Measurements from ENCODE around the gene OSBPL5.

Gene OSBPL5

GRCh38 chr11:3189196-3189843 lies 24.2 kb upstream of the OSBPL5 start:
- TF ChIP-seq, protein P1, sequence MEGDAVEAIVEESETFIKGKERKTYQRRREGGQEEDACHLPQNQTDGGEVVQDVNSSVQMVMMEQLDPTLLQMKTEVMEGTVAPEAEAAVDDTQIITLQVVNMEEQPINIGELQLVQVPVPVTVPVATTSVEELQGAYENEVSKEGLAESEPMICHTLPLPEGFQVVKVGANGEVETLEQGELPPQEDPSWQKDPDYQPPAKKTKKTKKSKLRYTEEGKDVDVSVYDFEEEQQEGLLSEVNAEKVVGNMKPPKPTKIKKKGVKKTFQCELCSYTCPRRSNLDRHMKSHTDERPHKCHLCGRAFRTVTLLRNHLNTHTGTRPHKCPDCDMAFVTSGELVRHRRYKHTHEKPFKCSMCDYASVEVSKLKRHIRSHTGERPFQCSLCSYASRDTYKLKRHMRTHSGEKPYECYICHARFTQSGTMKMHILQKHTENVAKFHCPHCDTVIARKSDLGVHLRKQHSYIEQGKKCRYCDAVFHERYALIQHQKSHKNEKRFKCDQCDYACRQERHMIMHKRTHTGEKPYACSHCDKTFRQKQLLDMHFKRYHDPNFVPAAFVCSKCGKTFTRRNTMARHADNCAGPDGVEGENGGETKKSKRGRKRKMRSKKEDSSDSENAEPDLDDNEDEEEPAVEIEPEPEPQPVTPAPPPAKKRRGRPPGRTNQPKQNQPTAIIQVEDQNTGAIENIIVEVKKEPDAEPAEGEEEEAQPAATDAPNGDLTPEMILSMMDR (IDR thresholded peaks at IDR 0.05; ENCODE audit: extremely low read depth, insufficient read depth, missing control alignments) = no peak
- in situ Hi-C loops (cut with MboI; ENCODE audit: low pct_unique_long_range_greater_than_20kb, low sequenced_read_pairs, unreplicated experiment) = no loop called here
- DNase-seq (ENCODE audit: low spot score) = no peak

GRCh38 chr11:3188496-3189195 lies 23.5 kb upstream of the OSBPL5 start:
- in situ Hi-C loops (cut with MboI; ENCODE audit: low pct_unique_long_range_greater_than_20kb, low sequenced_read_pairs, unreplicated experiment) = no loop called here
- TF ChIP-seq, protein P1 (IDR thresholded peaks at IDR 0.05; ENCODE audit: extremely low read depth, insufficient read depth, missing control alignments) = no peak
- DNase-seq (ENCODE audit: low spot score) = no peak

- TF ChIP-seq, protein P1 (IDR thresholded peaks at IDR 0.05; ENCODE audit: extremely low read depth, insufficient read depth, missing control alignments) = no peak
- DNase-seq (ENCODE audit: low spot score) = no peak
- in situ Hi-C loops (cut with MboI; ENCODE audit: low pct_unique_long_range_greater_than_20kb, low sequenced_read_pairs, unreplicated experiment) = no loop called here
Observed at GRCh38 chr11:3186166-3186953, 21.2 kb upstream of the OSBPL5 start.

DNA sequence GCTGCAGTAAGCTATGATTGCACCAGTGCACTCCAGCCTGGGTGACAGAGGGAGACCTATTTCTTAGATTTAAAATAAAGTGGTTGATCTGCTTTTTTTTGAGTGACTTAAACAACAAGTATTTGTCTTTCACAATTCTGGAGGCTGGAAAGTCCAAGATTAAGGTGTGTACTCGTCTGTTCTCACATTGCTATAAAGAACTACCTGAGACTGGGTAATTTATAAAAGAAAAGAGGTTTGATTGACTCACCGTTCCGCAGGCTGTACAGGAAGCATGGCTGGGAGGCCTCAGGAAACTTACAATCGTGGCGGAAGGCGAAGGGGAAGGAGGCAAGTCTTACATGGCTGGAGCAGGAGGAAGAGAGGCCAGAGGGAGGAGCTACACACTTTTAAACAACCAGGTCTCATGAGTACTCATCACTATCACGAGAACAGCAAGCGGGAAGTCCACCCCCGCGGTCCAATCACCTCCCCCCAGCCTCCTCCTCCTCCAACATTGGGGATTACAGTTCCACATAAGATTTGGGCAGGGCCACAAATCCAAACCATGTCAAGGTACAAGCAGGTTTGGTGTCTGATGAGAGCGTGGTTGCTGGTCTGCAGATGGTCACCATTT lies 19.7 kb upstream of the OSBPL5 start:
- TF ChIP-seq, protein P1 (IDR thresholded peaks at IDR 0.05; ENCODE audit: extremely low read depth, insufficient read depth, missing control alignments) = no peak
- no peak for DNase-seq (ENCODE audit: low spot score)
- in situ Hi-C loops (cut with MboI; ENCODE audit: low pct_unique_long_range_greater_than_20kb, low sequenced_read_pairs, unreplicated experiment) = no loop called here

- DNase-seq (ENCODE audit: low spot score) = no peak
- TF ChIP-seq, protein P1 (IDR thresholded peaks at IDR 0.05; ENCODE audit: extremely low read depth, insufficient read depth, missing control alignments) = no peak
- in situ Hi-C loops (cut with MboI; ENCODE audit: low pct_unique_long_range_greater_than_20kb, low sequenced_read_pairs, unreplicated experiment) = no loop called here
Observed at GRCh38 chr11:3183523-3183922, 18.4 kb upstream of the OSBPL5 start.

DNA sequence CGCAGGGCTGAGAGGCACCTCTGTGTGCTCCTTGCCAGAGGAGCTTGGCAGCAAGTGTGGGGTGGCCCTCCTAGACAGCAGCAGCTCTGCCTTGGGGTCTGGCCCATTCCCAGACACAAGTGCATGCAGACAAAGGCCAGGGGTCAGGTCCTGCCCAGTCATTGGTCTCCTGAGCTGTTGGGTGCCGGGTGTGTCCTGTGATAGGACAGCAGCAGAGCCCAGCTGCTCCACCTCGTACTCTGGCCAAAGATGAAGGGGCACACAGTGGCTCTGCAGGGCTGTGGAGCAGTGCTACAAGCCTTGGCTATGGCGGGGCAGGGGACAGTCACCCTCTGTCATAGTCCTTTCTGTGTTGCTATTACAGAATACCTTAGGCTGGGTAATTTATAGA lies 17.3 kb upstream of the OSBPL5 start:
- in situ Hi-C loops (cut with MboI; ENCODE audit: low pct_unique_long_range_greater_than_20kb, low sequenced_read_pairs, unreplicated experiment) = no loop called here
- TF ChIP-seq, protein P1 (IDR thresholded peaks at IDR 0.05; ENCODE audit: extremely low read depth, insufficient read depth, missing control alignments) = no peak
- DNase-seq (ENCODE audit: low spot score) = no peak

Measured in GM13977 (cell line).